H9 (cell line): ENCODE measurements around the gene DNAJC6. TPM values are rescaled to one million over a fixed set of nuclear protein-coding genes. Genes with fewer than 3 reads are reported as not detected.

Experiments
- DNase-seq: peaks from one replicate; pipeline ENCODE4 v3.0.0-alpha.2; 2017
- H2AFZ ChIP-seq: one replicate; pipeline ENCODE4 v1.6.1; 2013; ENCODE audit warnings: mild to moderate bottlenecking, low read length, control low read depth, moderate library complexity
- H2AK5ac ChIP-seq: 2 replicates; pipeline ENCODE4 v1.6.1; 2013; ENCODE audit warnings: low read length, control low read depth, mixed read lengths; ENCODE audit not compliant: insufficient read length
- H2BK120ac ChIP-seq: one replicate; pipeline ENCODE4 v1.6.1; 2013; ENCODE audit warnings: low read depth, mild to moderate bottlenecking, low read length, control low read depth, inconsistent platforms; ENCODE audit not compliant: poor library complexity, severe bottlenecking
- H2BK12ac ChIP-seq: 2 replicates; pipeline ENCODE4 v1.6.1; 2013; ENCODE audit warnings: low read length, control low read depth, mixed read lengths, low read depth; ENCODE audit not compliant: insufficient read length
- H2BK15ac ChIP-seq: 2 replicates; pipeline ENCODE4 v1.6.1; 2013; ENCODE audit warnings: low read depth, low read length, control low read depth
- H2BK20ac ChIP-seq: one replicate; pipeline ENCODE4 v1.6.1; 2013; ENCODE audit warnings: low read depth, mild to moderate bottlenecking, low read length, control low read depth, inconsistent platforms; ENCODE audit not compliant: poor library complexity, severe bottlenecking
- H2BK5ac ChIP-seq: 2 replicates; pipeline ENCODE4 v1.6.1; 2013; ENCODE audit warnings: low read length, control low read depth, mixed read lengths; ENCODE audit not compliant: insufficient read length
- H3K14ac ChIP-seq: 2 replicates; pipeline ENCODE4 v1.6.1; 2013; ENCODE audit warnings: low read length, control low read depth; ENCODE audit not compliant: insufficient read depth
- H3K18ac ChIP-seq: 2 replicates; pipeline ENCODE4 v1.6.1; 2013; ENCODE audit warnings: low read depth, mild to moderate bottlenecking, mixed read lengths, low read length, control low read depth; ENCODE audit not compliant: insufficient read length
- H3K23ac ChIP-seq: 2 replicates; pipeline ENCODE4 v1.6.1; 2013; ENCODE audit warnings: low read length, control low read depth, mixed read lengths, low read depth; ENCODE audit not compliant: insufficient read length
- H3K23me2 ChIP-seq: 2 replicates; pipeline ENCODE4 v1.6.1; 2013; ENCODE audit warnings: low read depth, mild to moderate bottlenecking, mixed read lengths, low read length, control low read depth; ENCODE audit not compliant: insufficient read length, poor library complexity, severe bottlenecking
- H3K27ac ChIP-seq: 2 replicates; pipeline ENCODE4 v1.5.1; 2013; ENCODE audit warnings: low read length, control low read depth, mixed read lengths, low read depth; ENCODE audit not compliant: insufficient read length
- H3K27me3 ChIP-seq: 2 replicates; pipeline ENCODE4 v1.6.1; 2013; ENCODE audit warnings: low read length, control low read depth, inconsistent platforms; ENCODE audit not compliant: insufficient read depth
- H3K4ac ChIP-seq: 2 replicates; pipeline ENCODE4 v1.6.1; 2013; ENCODE audit warnings: low read depth, mild to moderate bottlenecking, control low read depth, inconsistent platforms, low read length, moderate library complexity
- H3K4me1 ChIP-seq: 2 replicates; pipeline ENCODE4 v1.6.1; 2013; ENCODE audit warnings: low read length, control low read depth, inconsistent platforms; ENCODE audit not compliant: insufficient read depth
- H3K4me2 ChIP-seq: 2 replicates; pipeline ENCODE4 v1.6.1; 2013; ENCODE audit warnings: low read length, control low read depth, mixed read lengths; ENCODE audit not compliant: insufficient read length, insufficient read depth
- H3K56ac ChIP-seq: 2 replicates; pipeline ENCODE4 v1.6.1; 2013; ENCODE audit warnings: low read depth, mild to moderate bottlenecking, mixed read lengths, low read length, control low read depth; ENCODE audit not compliant: insufficient read length
- H3K79me1 ChIP-seq: 2 replicates; pipeline ENCODE4 v1.6.1; 2013; ENCODE audit warnings: low read depth, mild to moderate bottlenecking, moderate library complexity, low read length, control low read depth, inconsistent platforms; ENCODE audit not compliant: insufficient read depth, poor library complexity, severe bottlenecking
- H3K79me2 ChIP-seq: 2 replicates; pipeline ENCODE4 v1.6.1; 2013; ENCODE audit warnings: low read length, control low read depth, inconsistent platforms; ENCODE audit not compliant: insufficient read depth
- H3K9ac ChIP-seq: 2 replicates; pipeline ENCODE4 v1.6.1; 2013; ENCODE audit warnings: low read length, control low read depth, mixed read lengths; ENCODE audit not compliant: insufficient read length; ENCODE audit errors: extremely low read depth
- H3K9me3 ChIP-seq: one replicate; pipeline ENCODE4 v1.6.1; 2013; ENCODE audit warnings: low read depth, low read length, inconsistent platforms; ENCODE audit not compliant: control insufficient read depth
- H3T11ph ChIP-seq: one replicate; pipeline ENCODE4 v1.6.1; 2013; ENCODE audit warnings: mild to moderate bottlenecking, low read length, control low read depth, inconsistent platforms
- H4K20me1 ChIP-seq: one replicate; pipeline ENCODE4 v1.6.1; 2013; ENCODE audit not compliant: control insufficient read depth, insufficient read length, insufficient read depth
- H4K5ac ChIP-seq: 2 replicates; pipeline ENCODE4 v1.6.1; 2013; ENCODE audit warnings: low read depth, mild to moderate bottlenecking, mixed read lengths, low read length, control low read depth; ENCODE audit not compliant: insufficient read length
- H4K8ac ChIP-seq: replicated peaks from 2 replicates; pipeline ENCODE4 v1.6.1; 2013; ENCODE audit warnings: low read length, control low read depth, mixed read lengths, low read depth; ENCODE audit not compliant: insufficient read length
- H4K91ac ChIP-seq: 2 replicates; pipeline ENCODE4 v1.6.1; 2013; ENCODE audit warnings: low read depth, mild to moderate bottlenecking, moderate library complexity, mixed read lengths, low read length, control low read depth; ENCODE audit not compliant: insufficient read length
- H3K27ac Mint-ChIP-seq, 3 experiments: 2 replicates in 2 of 3; 3 replicates in 1 of 3; pipeline ENCODE4 v1.8.0; 2020 to 2021; ENCODE audit warnings: mixed read lengths in 3 of 3, mild to moderate bottlenecking in 1 of 3, moderate library complexity in 1 of 3
- H3K27me3 Mint-ChIP-seq: 2 replicates; pipeline ENCODE4 v1.8.0; 2021; ENCODE audit warnings: low read depth, mild to moderate bottlenecking, moderate library complexity, mixed read lengths
- H3K36me3 Mint-ChIP-seq, 3 experiments: 2 replicates in 2 of 3; 3 replicates in 1 of 3; pipeline ENCODE4 v1.8.0; 2020 to 2021; ENCODE audit warnings: low read depth in 3 of 3, mixed read lengths in 3 of 3; ENCODE audit not compliant: insufficient read depth in 1 of 3
- H3K4me1 Mint-ChIP-seq, 2 experiments: 2 replicates each; pipeline ENCODE4 v1.8.0; 2020; ENCODE audit warnings: mixed read lengths in 2 of 2
- H3K4me3 Mint-ChIP-seq, 2 experiments: 2 replicates in 1 of 2; 3 replicates in 1 of 2; pipeline ENCODE4 v1.8.0; 2020 to 2021; ENCODE audit warnings: mild to moderate bottlenecking in 2 of 2, mixed read lengths in 2 of 2, moderate library complexity in 1 of 2
- H3K9me3 Mint-ChIP-seq, 2 experiments: 2 replicates in 1 of 2; 3 replicates in 1 of 2; pipeline ENCODE4 v1.8.0; 2020; ENCODE audit warnings: mild to moderate bottlenecking in 2 of 2, mixed read lengths in 2 of 2, moderate library complexity in 1 of 2
- WGBS: extraction: QIAGEN DNeasy Blood & Tissue Kit; methylation state at CpG from one replicate; pipeline ENCODE4 v1.1.7; 2013; ENCODE audit warnings: missing lambda C conversion rate, low lambda C conversion rate, mixed read lengths; ENCODE audit not compliant: insufficient read length; ENCODE audit errors: extremely low coverage; 5-methylcytosine and 5-hydroxymethylcytosine counted together
- total RNA-seq: library from RNA; stranded (reverse); gene quantifications from 2 replicates; pipeline ENCODE4 v1.2.1, GENCODE V29; 2021
- TF ChIP-seq, protein P1 (sequence below): fragments of 200-600 bp; sonication (generic); conservative IDR thresholded peaks from 3 replicates; pipeline ENCODE4 v1.8.0; 2021; ENCODE audit warnings: antibody characterized with exemption, mild to moderate bottlenecking

The DNAJC6 gene
- total RNA-seq, 1 experiment from 2014 or later, result 2.2 TPM

DNA sequence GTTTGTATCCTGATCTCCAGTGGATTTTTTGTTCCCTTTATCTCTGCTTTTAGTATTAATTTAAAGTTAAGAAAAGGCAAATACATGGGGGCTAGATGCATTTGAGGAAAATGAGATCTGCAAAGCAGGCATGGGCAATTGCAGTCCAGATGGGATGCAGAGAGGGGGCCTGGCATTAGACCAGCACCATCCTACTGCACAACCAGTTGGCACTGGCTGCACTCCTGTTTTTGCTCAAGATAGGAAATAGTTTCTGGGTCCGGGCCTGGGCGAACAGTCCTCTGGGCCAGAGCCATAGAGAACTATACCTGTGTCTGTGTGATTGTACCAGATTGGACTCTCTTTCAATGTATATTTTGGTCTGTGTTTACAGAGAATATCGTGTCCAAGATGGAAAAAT lies 77.1 kb downstream of the DNAJC6 start:
- Mint-ChIP-seq H3K27ac (no peak overlapping the region), H3K9me3 (peaks cover 4 to 5% of the 10 kb centered on the region in 2 experiments; a peak in 4 of 5 replicates), H3K4me1 (peaks cover 4 to 14% of the 10 kb centered on the region in 2 experiments), H3K36me3 (peaks cover 4 to 8% (median 5%) of the 10 kb centered on the region in 3 experiments; a peak in 6 of 7 replicates), H3K4me3 (no peak overlapping the region), H3K27me3 (no peaks in the 10 kb centered on the region)
- Histone ChIP-seq H3T11ph (no peak overlapping the region), H2BK5ac (no peak overlapping the region), H4K5ac (no peak overlapping the region), H3K14ac (no peak overlapping the region), H2BK120ac (no peak overlapping the region), H3K79me1 (no peaks in the 10 kb centered on the region), H3K18ac (no peak overlapping the region), H3K4ac (no peak overlapping the region), H2BK12ac (no peak overlapping the region), H3K56ac (no peak overlapping the region), H2BK15ac (no peak overlapping the region), H2BK20ac (no peak overlapping the region), H4K20me1 (no peaks in the 10 kb centered on the region), H2AK5ac (no peak overlapping the region), H3K79me2 (no peaks in the 10 kb centered on the region), H3K4me1 (no peaks in the 10 kb centered on the region), H3K27ac (no peak overlapping the region), H3K9ac (no peak overlapping the region), H2AFZ (no peak overlapping the region), H3K9me3 (peaks cover 10% of the 10 kb centered on the region), H4K91ac (no peak overlapping the region), H3K4me2 (no peak overlapping the region), H3K23me2 (no peaks in the 10 kb centered on the region), H4K8ac (no peak overlapping the region), H3K27me3 (no peaks in the 10 kb centered on the region), H3K23ac (no peak overlapping the region)
- no peak for DNase-seq
- TF ChIP-seq, protein P1, sequence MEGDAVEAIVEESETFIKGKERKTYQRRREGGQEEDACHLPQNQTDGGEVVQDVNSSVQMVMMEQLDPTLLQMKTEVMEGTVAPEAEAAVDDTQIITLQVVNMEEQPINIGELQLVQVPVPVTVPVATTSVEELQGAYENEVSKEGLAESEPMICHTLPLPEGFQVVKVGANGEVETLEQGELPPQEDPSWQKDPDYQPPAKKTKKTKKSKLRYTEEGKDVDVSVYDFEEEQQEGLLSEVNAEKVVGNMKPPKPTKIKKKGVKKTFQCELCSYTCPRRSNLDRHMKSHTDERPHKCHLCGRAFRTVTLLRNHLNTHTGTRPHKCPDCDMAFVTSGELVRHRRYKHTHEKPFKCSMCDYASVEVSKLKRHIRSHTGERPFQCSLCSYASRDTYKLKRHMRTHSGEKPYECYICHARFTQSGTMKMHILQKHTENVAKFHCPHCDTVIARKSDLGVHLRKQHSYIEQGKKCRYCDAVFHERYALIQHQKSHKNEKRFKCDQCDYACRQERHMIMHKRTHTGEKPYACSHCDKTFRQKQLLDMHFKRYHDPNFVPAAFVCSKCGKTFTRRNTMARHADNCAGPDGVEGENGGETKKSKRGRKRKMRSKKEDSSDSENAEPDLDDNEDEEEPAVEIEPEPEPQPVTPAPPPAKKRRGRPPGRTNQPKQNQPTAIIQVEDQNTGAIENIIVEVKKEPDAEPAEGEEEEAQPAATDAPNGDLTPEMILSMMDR, result no peak
- no CpG with 5 or more reads among the region's 3 CpGs for WGBS
